Measurements from ENCODE around the gene STX10.
"Not testable (repeated sequence)": the region's sequence is repeated elsewhere in the genome, so short reads cannot be mapped to it uniquely, and the experiment has no call there.

Gene STX10

GRCh38 chr19:13149628-13150186 lies 468 bp downstream of the STX10 start:
- TF ChIP-seq POLR2A (IDR thresholded peaks at IDR 0.05; ENCODE audit: low read depth, low read length), result no peak
- no peak for TF ChIP-seq POLR2AphosphoS5 (IDR thresholded peaks at IDR 0.05; ENCODE audit: low read depth, low read length)
- no peak for TF ChIP-seq TAF1 (IDR thresholded peaks at IDR 0.05; ENCODE audit: borderline replicate concordance, low read depth, low read length)
- no peak for FAIRE-seq
- no peak for DNase-seq (ENCODE audit: insufficient read length)

- FAIRE-seq; DNase-seq (ENCODE audit: insufficient read length): not testable (repeated sequence)
Observed at GRCh38 chr19:13149173-13149627, 975 bp downstream of the STX10 start.

GRCh38 chr19:13146763-13147563 lies 3.2 kb downstream of the STX10 start:
- FAIRE-seq, result no peak
- DNase-seq (ENCODE audit: insufficient read length), result no peak
- TF ChIP-seq POLR2A (IDR thresholded peaks at IDR 0.05; ENCODE audit: low read depth, low read length) (no peak), TAF1 (IDR thresholded peaks at IDR 0.05; ENCODE audit: borderline replicate concordance, low read depth, low read length) (no peak), POLR2AphosphoS5 (IDR thresholded peaks at IDR 0.05; ENCODE audit: low read depth, low read length) (no peak)

- FAIRE-seq (no peak), DNase-seq (ENCODE audit: insufficient read length) (no peak)
- TF ChIP-seq TAF1 (IDR thresholded peaks at IDR 0.05; ENCODE audit: borderline replicate concordance, low read depth, low read length) (no peak), POLR2AphosphoS5 (IDR thresholded peaks at IDR 0.05; ENCODE audit: low read depth, low read length) (no peak), POLR2A (IDR thresholded peaks at IDR 0.05; ENCODE audit: low read depth, low read length) (no peak)
Observed at GRCh38 chr19:13139633-13140311, 10.4 kb downstream of the STX10 start.

- DNase-seq (ENCODE audit: insufficient read length), result no peak
- FAIRE-seq, result no peak
- TF ChIP-seq POLR2A (IDR thresholded peaks at IDR 0.05; ENCODE audit: low read depth, low read length) (no peak), TAF1 (IDR thresholded peaks at IDR 0.05; ENCODE audit: borderline replicate concordance, low read depth, low read length) (no peak), POLR2AphosphoS5 (IDR thresholded peaks at IDR 0.05; ENCODE audit: low read depth, low read length) (no peak)
Observed at GRCh38 chr19:13138916-13139198, 11.3 kb downstream of the STX10 start.

- no peak for DNase-seq (ENCODE audit: insufficient read length)
- TF ChIP-seq POLR2A (IDR thresholded peaks at IDR 0.05; ENCODE audit: low read depth, low read length) (no peak), TAF1 (IDR thresholded peaks at IDR 0.05; ENCODE audit: borderline replicate concordance, low read depth, low read length) (no peak), POLR2AphosphoS5 (IDR thresholded peaks at IDR 0.05; ENCODE audit: low read depth, low read length) (no peak)
- no peak for FAIRE-seq
Observed at GRCh38 chr19:13138171-13138915, 11.8 kb downstream of the STX10 start.

- TF ChIP-seq TAF1 (IDR thresholded peaks at IDR 0.05; ENCODE audit: borderline replicate concordance, low read depth, low read length), result no peak
- no peak for TF ChIP-seq POLR2AphosphoS5 (IDR thresholded peaks at IDR 0.05; ENCODE audit: low read depth, low read length)
- no peak for TF ChIP-seq POLR2A (IDR thresholded peaks at IDR 0.05; ENCODE audit: low read depth, low read length)
- no peak for FAIRE-seq
- DNase-seq (ENCODE audit: insufficient read length), result no peak
Observed at GRCh38 chr19:13137290-13137794, 12.8 kb downstream of the STX10 start.

- TF ChIP-seq POLR2AphosphoS5 (IDR thresholded peaks at IDR 0.05; ENCODE audit: low read depth, low read length), result no peak
- TF ChIP-seq TAF1 (IDR thresholded peaks at IDR 0.05; ENCODE audit: borderline replicate concordance, low read depth, low read length), result no peak
- TF ChIP-seq POLR2A (IDR thresholded peaks at IDR 0.05; ENCODE audit: low read depth, low read length), result no peak
- no peak for FAIRE-seq
- no peak for DNase-seq (ENCODE audit: insufficient read length)
Observed at GRCh38 chr19:13135068-13136062, 14.8 kb downstream of the STX10 start.

- FAIRE-seq (no peak), DNase-seq (ENCODE audit: insufficient read length) (no peak)
- TF ChIP-seq POLR2A (IDR thresholded peaks at IDR 0.05; ENCODE audit: low read depth, low read length), result no peak; the same call in 1 of the 2 replicates
- TF ChIP-seq POLR2AphosphoS5 (IDR thresholded peaks at IDR 0.05; ENCODE audit: low read depth, low read length), result no peak
- no peak for TF ChIP-seq TAF1 (IDR thresholded peaks at IDR 0.05; ENCODE audit: borderline replicate concordance, low read depth, low read length)
Observed at GRCh38 chr19:13134626-13135025, 15.5 kb downstream of the STX10 start.

- TF ChIP-seq TAF1 (IDR thresholded peaks at IDR 0.05; ENCODE audit: borderline replicate concordance, low read depth, low read length) (no peak), POLR2AphosphoS5 (IDR thresholded peaks at IDR 0.05; ENCODE audit: low read depth, low read length) (no peak), POLR2A (IDR thresholded peaks at IDR 0.05; ENCODE audit: low read depth, low read length) (no peak)
- DNase-seq (ENCODE audit: insufficient read length), result no peak
- FAIRE-seq, result no peak
Observed at GRCh38 chr19:13133241-13133870, 16.8 kb downstream of the STX10 start.
